ENCODE data around the gene DACH2.
"Not testable (repeated sequence)": the region's sequence is repeated elsewhere in the genome, so short reads cannot be mapped to it uniquely, and the experiment has no call there.

Gene DACH2

DNA sequence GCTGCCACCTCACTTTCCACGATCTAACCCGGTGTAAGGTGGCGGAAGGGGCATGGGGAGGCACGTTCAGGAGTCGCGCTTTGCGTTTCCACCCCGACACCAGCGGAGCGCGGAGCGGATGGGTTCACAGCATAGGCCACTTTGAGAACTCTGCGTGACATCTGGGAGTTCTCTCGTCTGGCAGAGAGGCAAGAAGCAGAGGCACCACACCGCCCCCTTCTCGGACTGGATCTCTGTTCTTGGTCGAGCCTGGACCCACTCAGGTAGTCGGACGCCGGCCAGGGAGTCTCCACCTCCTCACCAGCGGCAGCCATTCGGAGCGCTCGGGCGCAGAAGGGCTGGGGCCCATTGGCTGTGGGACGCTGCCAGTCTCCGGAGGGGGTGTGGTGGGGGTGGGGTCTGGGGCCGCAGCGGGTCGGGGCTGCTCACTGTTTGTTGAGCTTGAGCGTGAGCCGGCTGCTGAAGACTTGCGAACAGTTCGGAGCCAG, at the start of gene DACH2:
Gene DACH2 (plus strand): TSS at position 428 of the 488 bp plus-strand sequence.
- peak; percentile 43 for DNase-seq

DNA sequence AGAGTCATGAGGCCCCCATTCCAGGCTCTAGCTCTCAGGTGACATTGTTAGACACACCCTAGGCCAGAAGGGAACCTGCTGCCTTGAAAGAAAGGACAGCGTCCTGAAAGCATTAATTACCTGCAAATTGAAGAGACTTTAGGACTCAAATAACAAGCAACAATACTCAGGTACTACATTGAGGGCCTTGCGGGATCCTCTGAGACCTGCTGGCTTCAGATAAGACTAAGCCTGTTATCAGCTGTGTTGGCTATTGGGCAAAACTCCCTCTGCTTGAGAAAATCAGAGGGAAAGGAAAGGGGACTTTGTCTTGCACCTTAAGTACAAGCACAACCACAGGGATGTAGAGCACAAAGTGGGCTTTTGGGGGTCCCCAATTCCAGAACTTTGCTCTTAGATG, 45.9 kb upstream of the DACH2 start:
- DNase-seq, result no peak

DNA sequence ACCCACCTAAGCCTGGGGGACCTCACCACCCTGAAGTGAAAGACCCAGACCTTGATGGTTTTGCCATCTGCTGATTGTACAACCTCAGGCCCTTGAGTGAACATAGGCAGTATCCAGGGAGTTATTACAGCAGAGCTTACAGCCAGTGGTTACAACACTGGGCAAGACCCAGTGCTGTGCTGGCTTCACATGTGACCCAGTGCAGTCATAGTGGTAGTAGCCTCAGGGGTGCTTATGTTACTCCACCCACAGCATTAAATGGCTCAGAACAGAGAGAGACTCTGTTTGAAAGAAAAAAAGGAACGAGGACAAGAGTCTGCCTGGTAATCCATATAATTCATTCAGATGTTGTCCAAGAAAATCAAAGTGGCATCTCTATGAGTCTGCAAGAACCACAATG, 45.2 kb upstream of the DACH2 start:
- DNase-seq, result no peak

DNA sequence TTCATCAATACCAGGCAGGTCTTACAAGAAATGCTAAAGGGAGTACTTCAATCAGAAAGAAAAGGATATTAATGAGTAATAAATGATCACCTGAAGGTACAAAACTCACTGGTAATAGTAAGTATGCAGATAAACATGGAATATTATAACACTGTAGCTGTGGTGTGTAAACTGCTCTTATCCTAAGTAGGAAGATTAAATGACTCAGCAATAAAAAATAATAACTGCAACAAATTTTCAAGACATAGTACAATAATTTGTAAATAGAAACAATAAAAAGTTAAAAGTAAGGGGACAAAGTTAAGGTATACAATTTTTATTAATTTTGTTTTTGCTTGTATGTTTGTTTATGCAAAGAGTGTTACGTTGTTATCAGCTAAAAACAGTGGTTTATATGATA, 43.7 kb upstream of the DACH2 start:
- DNase-seq, result no peak

DNA sequence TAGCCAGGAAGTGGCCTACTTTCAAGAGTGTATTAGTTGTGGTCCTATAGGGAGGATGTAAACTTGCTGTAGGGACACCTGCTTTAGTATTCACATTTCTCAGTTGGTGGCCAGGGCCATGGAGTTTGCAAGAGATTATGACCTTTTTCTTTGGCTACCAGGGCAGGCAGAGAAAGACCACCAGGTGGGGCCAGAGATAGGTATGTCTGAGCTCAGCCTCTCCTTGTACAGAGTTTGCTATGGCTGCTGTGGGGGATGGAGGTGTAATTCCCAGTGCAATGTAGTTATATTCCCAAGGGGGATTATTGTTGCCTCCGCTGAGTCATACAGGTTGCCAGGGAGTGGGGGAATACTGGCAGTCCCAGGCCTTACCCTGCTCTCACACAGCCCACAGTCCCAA, 26.3 kb upstream of the DACH2 start:
- DNase-seq, result no peak

DNA sequence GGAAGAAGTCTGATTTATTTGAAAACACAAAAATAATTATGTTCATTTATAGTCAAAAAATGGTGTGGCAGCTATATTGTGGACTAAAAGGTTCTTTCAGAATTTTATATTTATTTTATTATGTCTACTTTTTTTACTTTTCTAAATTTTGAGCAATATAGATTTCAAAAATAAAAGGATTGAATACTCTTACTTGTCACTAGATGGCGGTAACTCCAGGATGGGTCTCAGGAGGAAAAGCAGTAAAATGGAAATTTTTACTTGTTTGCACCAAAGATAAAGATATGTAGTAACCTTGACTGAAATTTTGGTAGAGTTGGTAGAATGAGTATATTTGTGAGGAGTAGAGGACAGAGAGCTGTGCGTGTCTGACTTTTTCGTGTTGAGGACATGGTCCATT, 14.5 kb upstream of the DACH2 start:
- DNase-seq, result no peak

DNA sequence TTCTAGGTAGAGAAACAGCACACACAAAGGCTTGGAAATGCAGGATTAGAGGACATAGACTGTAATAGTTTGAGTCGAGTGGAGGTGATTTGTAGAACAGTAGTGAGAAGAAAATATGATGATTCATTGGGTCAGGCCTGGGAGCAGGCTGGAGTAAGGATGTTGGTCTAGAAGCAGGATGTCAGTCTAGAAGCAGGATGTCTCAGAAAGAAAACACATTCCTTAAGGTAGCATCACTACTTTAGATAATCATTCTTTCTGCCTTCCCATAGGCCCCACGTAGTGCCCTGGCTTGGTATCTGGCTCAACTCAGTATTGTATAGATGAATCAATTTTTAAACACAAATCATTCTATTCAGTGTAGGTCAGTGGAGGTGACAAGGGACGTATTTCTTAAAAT, 11.2 kb upstream of the DACH2 start:
- DNase-seq, result no peak

DNA sequence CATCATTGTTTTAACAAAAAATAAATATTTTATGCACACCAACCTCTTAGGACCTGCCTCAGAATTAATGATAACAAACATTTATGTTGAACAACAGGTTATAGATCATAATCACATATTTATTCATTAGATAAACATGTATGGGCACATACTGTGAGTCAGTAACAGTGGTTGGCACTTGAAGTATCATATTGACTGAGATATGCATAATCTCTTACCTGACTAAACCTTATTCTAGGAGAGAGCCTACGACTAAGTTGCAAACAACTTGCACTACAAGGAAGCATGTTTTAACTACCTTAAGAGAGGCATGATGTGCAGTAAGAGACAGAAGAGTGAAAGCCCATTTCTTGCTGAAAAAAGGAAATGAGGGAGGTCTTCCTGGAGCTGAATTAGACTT, 6.5 kb upstream of the DACH2 start:
- DNase-seq, result no peak

DNA sequence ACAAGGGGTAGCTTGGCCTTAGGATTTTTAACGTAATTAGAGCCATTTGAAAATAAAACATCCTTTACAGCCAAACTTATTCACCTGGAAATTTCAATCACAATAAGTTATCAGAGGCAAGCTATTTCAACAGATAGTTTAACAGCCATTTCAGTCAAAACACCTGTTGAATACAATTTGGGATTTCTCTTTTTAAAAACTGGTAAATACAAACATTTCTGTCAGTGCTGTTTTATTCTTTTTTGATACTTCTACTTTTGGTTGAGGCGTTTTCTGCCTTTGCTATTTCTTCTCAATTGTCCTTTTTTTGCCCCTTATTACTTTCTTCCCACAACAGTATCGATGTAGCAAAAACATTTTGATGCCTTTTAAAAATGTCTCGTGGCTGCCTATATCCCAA, 2.1 kb upstream of the DACH2 start:
- DNase-seq, result no peak

DNA sequence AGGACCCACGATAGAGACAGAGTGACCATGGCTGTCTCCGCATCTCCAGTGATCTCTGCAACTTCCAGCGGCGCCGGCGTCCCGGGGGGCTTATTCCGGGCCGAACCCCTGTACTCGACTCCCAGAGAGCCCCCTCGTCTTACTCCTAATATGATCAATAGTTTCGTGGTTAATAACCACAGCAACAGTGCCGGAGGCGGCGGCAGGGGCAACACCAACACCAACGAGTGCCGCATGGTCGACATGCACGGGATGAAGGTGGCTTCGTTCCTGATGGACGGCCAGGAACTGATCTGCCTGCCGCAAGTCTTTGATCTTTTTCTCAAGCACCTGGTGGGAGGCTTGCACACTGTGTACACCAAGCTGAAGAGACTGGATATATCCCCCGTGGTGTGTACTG, 343 bp downstream of the DACH2 start:
- no peak for DNase-seq

DNA sequence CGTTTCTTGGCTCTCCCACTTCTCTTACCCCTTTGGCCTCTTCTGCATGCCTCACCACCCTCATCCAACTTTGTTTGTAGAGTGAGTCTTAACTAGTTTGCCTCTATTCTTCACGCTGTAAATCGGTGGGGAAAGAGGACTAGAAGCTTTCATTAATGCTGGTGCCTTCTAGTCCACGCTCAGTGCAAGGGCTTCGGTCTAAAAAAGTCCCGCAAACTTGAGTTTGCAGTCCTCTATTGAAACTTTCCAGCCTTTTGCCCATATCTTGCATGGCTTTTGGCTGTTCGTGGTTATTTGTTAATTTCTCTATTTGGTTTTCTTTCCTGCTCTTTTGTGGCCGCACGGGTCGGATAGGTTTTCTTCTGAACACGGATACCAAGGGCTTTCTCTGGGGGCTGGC, 868 bp downstream of the DACH2 start:
- no peak for DNase-seq

DNA sequence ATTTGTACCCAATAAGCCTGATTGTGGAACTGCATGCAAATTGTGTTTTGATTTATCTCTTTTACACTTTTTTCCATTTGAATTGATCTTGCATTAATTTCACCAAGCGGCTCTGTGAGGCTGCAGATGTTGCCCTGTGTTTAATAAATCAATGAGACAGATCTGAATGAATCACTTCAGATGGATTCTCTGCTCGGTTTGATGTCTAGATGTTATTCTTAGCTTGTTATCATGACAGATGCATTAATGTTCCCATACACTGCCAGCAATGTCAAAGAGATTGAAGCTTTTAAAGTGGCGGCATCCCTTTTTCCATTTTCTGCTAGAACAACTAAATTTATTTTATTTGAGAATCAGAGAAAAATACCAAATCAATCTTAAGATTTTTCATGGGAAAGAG, 6.3 kb downstream of the DACH2 start:
- DNase-seq, result no peak

DNA sequence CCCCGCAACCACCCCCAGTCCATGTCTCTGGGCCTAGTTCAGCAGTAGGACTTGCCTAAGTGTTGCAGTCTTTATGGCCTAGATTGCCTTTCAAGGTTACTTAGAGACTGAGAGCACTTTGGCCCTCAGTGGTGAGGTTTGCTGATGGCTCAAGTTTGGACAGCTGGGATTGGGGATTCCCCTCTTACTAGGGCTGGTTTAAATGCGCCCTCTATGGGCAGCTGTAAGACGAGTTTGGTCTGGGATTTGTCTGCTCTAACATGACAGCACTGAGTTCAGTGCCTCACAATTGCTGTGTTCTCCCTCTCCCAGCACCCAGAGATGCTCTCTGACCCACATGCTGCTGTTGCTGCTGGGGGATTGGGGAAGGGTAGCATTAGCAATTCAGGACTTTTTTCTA, 23.1 kb downstream of the DACH2 start:
- DNase-seq, result no peak

DNA sequence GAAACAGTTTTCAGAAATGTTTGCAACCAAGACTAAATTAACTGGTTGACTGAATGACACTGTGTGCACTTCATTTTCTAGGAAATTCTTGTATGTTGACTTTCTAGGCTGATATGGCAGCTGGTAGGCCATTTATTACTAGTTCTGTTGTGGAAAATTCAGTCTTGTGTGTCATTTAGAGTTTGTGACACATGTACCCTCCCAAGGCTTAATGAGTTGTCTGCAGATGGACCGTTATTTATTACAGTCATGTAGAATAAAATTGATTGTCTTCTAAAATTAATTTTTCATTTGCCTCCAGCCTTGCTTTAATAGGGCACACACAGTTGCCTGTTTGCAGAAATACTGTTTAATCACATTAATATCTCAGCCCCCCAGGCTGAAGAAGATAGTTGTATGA, 30.7 kb downstream of the DACH2 start:
- DNase-seq, result no peak

DNA sequence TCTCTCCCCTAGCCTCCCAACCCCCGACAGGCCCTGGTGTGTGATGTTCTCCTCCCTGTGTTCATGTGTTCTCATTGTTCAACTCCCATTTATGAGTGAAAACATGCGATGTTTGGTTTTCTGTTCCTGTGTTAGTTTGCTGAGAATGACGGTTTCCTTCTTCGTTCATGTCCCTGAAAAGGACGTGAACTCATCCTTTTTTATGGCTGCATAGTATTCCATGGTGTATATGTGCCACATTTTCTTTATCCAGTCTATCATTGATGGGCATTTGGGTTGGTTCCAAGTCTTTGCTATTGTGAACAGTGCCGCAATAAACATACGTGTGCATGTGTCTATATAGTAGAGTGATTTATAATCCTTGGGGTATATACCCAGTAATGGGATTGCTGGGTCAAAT, 33.1 kb downstream of the DACH2 start:
- not testable (repeated sequence) for DNase-seq

DNA sequence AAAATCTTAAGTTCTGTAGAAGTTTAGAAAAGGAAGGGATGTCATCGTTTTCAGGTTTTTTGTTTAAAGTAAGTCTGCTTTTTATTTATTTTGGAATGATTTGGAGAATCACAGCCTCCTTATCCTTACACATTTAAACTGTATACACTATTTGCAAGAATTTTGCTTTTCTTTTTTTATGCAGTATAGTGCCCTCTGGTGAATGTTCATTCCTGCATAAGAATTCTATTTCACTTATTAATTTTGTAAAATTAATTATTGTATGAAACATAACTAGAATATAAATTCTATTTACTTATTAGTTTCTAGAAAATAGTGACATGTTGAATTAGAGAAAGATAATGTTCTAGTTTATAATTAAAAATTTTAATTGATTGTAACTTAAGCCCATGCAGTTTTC, 44.6 kb downstream of the DACH2 start:
- DNase-seq, result no peak

DNA sequence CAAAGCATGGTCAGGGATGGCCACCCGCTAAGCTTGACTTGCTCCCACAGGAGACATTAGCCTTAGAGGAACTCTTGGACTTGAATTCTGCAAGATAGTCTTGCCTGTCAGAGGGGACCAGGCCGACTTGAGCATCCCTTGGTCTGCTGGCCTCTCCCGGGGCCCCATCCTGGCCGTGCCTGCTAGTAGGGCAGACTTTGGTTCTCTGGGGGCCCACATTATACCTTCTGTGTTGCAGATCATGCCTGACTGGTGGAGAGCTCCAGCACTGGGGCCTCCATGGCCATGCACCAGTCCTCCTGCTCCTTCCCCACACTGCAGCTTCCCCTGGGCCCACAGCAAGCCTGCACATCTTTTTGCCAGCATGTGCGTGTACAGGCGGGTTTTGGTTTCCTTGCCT, 46.5 kb downstream of the DACH2 start:
- DNase-seq, result no peak

DNA sequence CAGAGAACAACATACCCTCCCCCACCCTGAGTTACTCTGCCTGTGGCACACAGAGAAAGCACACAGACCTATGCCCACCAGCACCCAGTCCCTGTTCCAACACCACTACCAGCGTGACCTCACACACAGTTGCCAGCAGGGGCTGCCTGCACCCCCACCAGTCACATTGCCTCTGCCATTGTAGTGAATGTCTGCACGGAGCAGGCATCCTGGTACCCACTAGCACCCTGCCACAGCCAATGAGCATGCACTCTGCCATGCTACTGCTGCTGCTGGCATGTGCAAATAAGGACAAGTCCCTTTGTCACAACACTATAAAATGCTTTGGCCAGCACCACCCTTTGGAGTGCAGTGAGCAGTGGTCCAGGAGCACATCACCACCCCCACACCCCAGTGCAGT, 47.1 kb downstream of the DACH2 start:
- DNase-seq, result no peak

DNA sequence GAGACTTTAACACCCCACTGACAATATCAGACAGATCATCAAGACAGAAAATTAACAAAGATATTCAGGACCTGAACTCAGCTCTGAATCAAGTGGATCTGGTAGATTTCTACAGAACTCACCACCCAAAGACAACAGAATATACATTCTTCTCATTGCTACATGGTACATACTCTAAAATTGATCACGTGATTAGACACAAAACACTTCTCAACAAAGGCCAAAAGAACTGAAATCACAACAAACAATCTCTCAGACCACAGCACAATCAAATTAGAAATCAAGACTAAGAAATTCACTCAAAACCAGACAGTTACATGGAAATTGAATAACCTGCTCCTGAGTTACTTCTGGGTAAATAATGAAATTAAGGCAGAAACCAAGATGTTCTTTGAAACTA, 49.6 kb downstream of the DACH2 start:
- DNase-seq, result no peak

DNA sequence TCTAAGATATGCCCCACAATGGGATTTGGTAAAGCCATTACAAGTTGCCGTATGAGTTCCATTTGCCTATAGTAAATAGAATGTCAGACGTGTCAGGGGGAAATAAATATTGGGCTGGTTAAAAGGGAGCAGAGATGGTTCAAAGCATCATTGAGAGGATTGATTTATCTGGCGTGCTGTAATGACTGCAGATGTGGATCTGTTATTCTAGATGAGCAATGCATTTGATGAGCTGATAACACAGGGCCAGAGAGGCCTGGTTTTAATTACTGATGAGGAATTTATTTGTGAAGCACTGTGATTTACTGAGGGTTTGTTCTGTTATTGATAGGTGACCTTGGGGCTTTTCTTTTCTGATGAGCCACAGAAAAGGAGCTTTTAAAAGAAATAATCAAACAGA, 62.5 kb downstream of the DACH2 start:
- DNase-seq, result no peak

DNA sequence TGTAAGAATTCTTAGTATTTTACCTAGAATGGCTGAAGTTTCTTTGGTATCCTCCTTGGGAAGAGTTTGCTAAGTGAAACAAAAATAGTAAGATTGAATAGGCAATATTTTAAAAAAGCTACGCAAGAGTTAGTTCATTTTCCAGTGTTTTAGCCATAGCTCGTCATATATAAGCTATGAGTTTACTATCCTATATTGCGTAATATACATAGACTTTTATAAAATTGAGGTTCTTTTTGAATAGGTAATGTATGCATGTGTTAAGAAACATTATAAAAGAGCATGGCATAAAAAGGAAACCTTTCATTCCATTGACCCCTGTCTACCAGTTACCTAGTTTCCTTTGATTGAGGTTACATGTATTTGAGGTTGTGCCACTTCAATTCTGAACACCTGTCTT, 67.0 kb downstream of the DACH2 start:
- DNase-seq, result no peak

DNA sequence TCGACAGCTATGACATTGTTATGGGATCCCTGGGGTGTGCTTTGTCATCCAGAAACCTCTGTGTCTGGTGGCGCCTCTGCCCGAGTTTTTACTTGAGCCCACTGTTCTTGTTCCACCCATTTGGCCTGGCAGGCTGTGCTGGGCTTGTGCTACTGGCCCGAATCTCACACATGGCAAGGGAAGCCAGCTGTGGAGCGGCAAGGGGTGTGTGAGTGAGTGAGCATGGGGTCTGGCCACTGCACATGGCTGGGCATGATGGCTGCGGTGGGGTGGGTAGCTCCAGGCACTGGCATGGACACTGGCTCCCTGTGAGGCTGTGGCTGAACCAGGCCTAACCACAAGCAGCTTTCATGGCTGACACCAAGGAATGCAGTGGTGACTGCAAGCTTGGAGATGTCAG, 89.2 kb downstream of the DACH2 start:
- DNase-seq, result no peak

DNA sequence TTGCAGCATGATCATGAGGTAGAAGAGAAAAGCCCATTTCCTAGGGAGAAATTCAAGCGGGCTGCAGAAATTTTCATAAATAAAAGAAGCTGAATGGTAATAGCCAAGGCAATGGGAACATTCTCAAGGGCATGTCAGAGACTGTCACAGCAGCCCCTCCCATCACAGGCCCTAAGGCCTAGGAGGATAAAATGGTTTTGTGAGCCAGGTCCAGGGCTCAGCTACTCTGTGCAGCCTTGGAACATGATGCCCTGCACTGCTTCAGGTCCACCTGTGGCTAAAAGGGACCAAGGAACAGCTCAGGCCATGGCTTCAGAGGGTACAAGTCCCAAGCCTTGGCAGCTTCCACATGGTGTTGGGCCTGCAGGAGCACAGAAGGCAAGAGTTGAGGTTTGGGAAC, 93.3 kb downstream of the DACH2 start:
- DNase-seq, result no peak

DNA sequence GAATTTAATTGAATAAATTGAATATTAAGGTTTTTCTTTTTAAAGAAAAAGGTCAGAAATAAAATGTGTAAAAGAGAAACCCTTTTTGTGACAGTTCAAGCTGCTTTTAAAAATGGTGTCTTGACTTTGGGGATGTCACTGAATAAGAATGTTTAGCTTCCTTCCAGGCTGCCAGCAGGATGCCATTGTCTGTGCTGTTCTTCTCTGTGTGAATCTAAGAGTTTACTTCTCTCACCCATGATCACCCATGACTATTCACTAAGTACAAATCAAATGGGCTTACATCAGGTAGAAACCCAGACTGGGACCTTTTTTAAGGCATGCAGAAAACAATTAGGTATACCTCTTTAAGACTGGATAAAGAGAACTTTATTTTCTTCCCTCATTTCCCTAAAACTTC, 115.3 kb downstream of the DACH2 start:
- no peak for DNase-seq

DNA sequence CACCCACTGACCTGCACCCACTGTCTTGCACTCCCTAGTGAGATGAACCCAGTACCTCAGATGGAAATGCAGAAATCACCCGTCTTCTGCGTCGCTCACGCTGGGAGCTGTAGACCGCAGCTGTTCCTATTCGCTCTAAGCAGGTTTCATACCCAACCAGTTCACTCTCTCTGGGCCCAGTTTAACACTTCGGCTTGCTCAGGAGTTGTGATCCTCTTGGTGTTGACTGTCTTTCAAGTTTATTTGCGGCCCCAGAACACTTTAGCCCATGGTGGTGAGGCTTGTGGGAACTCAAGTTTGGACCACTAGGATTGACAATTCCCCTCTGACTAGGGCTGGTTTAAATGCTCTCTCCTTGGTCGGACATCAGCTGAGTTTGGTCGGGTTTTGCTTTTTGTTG, 147.0 kb downstream of the DACH2 start:
- no peak for DNase-seq

DNA sequence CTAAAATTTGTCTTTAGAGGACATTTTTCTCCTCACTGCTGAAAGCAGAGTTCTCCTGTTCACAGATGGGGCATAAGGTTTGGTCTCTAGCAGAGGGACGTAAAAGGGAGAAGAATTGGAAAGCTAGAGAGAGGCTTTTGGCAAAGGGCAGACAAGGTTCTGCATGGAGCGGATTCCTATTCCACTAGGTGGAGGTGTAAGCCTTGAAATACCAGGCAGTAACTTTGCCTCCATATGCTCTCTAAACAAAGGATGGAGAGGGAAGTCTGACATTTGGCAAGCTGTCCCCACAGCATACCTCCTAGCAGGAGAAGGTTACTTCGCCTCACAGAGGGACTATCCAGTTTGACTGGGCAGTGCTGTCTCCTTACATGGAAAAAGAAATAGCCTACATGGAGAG, 174.7 kb downstream of the DACH2 start:
- no peak for DNase-seq

Data from stimulated activated CD4-positive, alpha-beta T cell treated with anti-CD3 and anti-CD28 coated beads, Interleukin-4, amount 100 ng/mL, for 1 hour (primary cell).